Retina (tissue), 1 donor: ENCODE results near the gene MACROD2.
A peak's percentile ranks its signal among the peaks of the same experiment; 100 is the strongest.

Experiments
- DNase-seq: peaks from one replicate; pipeline ENCODE4 v3.0.0-alpha.2; 2016

Gene MACROD2

GRCh38 chr20:15859061-15859460 is 1863.7 kb downstream of the MACROD2 start:
- no peak for DNase-seq

- no peak for DNase-seq
These were observed 1865.5 kb downstream of the MACROD2 start for GRCh38 chr20:15860850-15861249.

- no peak for DNase-seq
These were observed 1866.9 kb downstream of the MACROD2 start for GRCh38 chr20:15862178-15862577.

GRCh38 chr20:15863735-15864134 is 1868.4 kb downstream of the MACROD2 start:
- no peak for DNase-seq

GRCh38 chr20:15865553-15865952 is 1870.2 kb downstream of the MACROD2 start:
- no peak for DNase-seq

GRCh38 chr20:15866916-15867730 is 1871.8 kb downstream of the MACROD2 start:
- DNase-seq, result no peak

- no peak for DNase-seq
These were observed 1872.6 kb downstream of the MACROD2 start for GRCh38 chr20:15867899-15868298.

GRCh38 chr20:15875446-15875845 is 1880.1 kb downstream of the MACROD2 start:
- DNase-seq, result peak; percentile 51

- no peak for DNase-seq
These were observed 1887.2 kb downstream of the MACROD2 start for GRCh38 chr20:15882553-15882952.

GRCh38 chr20:15886250-15886649 is 1890.9 kb downstream of the MACROD2 start:
- no peak for DNase-seq

GRCh38 chr20:15887387-15887786 is 1892.1 kb downstream of the MACROD2 start:
- DNase-seq, result no peak

- no peak for DNase-seq
These were observed 1893.7 kb downstream of the MACROD2 start for GRCh38 chr20:15889061-15889460.

GRCh38 chr20:15889514-15890256 is 1894.4 kb downstream of the MACROD2 start:
- DNase-seq, result no peak

GRCh38 chr20:15890407-15890982 is 1895.2 kb downstream of the MACROD2 start:
- no peak for DNase-seq

- no peak for DNase-seq
These were observed 1899.8 kb downstream of the MACROD2 start for GRCh38 chr20:15895126-15895525.

- DNase-seq, result no peak
These were observed 1900.3 kb downstream of the MACROD2 start for GRCh38 chr20:15895560-15896084.

- DNase-seq, result peak; percentile 71
These were observed 1904.7 kb downstream of the MACROD2 start for GRCh38 chr20:15899967-15900366.

GRCh38 chr20:15900443-15900842 is 1905.1 kb downstream of the MACROD2 start:
- no peak for DNase-seq

- DNase-seq, result no peak
These were observed 1907.2 kb downstream of the MACROD2 start for GRCh38 chr20:15902493-15902892.

GRCh38 chr20:15905661-15906060 is 1910.3 kb downstream of the MACROD2 start:
- no peak for DNase-seq

- DNase-seq, result no peak
These were observed 1914.7 kb downstream of the MACROD2 start for GRCh38 chr20:15909995-15910394.

GRCh38 chr20:15911581-15911980 is 1916.3 kb downstream of the MACROD2 start:
- no peak for DNase-seq

- no peak for DNase-seq
These were observed 1918.2 kb downstream of the MACROD2 start for GRCh38 chr20:15913391-15914025.
